PFSK-1 (cell line): ENCODE measurements around the gene PHACTR1.

ENCODE experiments used
- FOXP2 ChIP-seq: optimal IDR thresholded peaks from 2 replicates; pipeline ENCODE3; 2011; ENCODE audit warnings: borderline replicate concordance, control low read depth, inconsistent platforms; ENCODE audit not compliant: insufficient read depth; ENCODE audit errors: extremely low read length, extremely low read depth
- POLR2AphosphoS5 ChIP-seq: IDR thresholded peaks from 2 replicates; pipeline ENCODE4 v1.6.1; 2012; ENCODE audit warnings: low read depth, mild to moderate bottlenecking, control low read depth, low read length, moderate library complexity
- SIN3A ChIP-seq: IDR thresholded peaks from 2 replicates; pipeline ENCODE4 v1.6.1; 2012; ENCODE audit warnings: mild to moderate bottlenecking, low read length, moderate library complexity, borderline replicate concordance; ENCODE audit not compliant: insufficient read depth
- TAF1 ChIP-seq: IDR thresholded peaks from 2 replicates; pipeline ENCODE4 v1.6.1; 2012; ENCODE audit warnings: low read length, control low read depth, borderline replicate concordance; ENCODE audit not compliant: insufficient read depth
- TF ChIP-seq, protein P1 (sequence below), 2 experiments: IDR thresholded peaks; 2 replicates each; pipeline versions ENCODE4 v1.6.1 to v1.8.0; 2011 to 2012; ENCODE audit warnings: low read depth in 2 of 2, low read length in 2 of 2, control low read depth in 1 of 2, inconsistent platforms in 1 of 2, mild to moderate bottlenecking in 1 of 2, moderate library complexity in 1 of 2; ENCODE audit not compliant: insufficient read depth in 1 of 2

DNA sequence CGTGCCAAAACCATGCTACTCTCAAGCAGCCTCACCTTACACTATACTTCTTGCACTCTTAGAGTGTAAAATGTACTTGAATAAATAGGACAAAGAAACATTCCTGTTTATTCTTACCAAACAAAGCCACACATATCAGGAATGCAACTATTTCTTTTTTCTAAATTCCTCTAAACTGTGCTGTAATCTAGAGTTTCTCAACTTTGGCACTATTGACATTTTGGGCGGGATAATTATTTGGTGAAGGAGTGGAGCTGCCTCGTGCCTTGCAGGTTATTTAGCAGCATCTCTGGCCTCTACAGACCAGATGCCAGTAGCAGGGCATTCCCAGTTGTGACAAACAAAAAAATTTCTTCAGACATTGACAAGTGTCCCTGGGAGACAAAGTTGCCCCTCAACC is 86.9 kb downstream of the PHACTR1 start:
- TF ChIP-seq, protein P1, sequence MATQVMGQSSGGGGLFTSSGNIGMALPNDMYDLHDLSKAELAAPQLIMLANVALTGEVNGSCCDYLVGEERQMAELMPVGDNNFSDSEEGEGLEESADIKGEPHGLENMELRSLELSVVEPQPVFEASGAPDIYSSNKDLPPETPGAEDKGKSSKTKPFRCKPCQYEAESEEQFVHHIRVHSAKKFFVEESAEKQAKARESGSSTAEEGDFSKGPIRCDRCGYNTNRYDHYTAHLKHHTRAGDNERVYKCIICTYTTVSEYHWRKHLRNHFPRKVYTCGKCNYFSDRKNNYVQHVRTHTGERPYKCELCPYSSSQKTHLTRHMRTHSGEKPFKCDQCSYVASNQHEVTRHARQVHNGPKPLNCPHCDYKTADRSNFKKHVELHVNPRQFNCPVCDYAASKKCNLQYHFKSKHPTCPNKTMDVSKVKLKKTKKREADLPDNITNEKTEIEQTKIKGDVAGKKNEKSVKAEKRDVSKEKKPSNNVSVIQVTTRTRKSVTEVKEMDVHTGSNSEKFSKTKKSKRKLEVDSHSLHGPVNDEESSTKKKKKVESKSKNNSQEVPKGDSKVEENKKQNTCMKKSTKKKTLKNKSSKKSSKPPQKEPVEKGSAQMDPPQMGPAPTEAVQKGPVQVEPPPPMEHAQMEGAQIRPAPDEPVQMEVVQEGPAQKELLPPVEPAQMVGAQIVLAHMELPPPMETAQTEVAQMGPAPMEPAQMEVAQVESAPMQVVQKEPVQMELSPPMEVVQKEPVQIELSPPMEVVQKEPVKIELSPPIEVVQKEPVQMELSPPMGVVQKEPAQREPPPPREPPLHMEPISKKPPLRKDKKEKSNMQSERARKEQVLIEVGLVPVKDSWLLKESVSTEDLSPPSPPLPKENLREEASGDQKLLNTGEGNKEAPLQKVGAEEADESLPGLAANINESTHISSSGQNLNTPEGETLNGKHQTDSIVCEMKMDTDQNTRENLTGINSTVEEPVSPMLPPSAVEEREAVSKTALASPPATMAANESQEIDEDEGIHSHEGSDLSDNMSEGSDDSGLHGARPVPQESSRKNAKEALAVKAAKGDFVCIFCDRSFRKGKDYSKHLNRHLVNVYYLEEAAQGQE (IDR thresholded peaks at IDR 0.05; ENCODE audit: insufficient read depth in 1 of 2, low read depth in 2 of 2, low read length in 2 of 2): no peak
- TF ChIP-seq POLR2AphosphoS5: no peak
- TF ChIP-seq SIN3A: no peak
- TF ChIP-seq TAF1: no peak
- TF ChIP-seq FOXP2: no peak
